Caki2 (cell line): ENCODE results near the gene MROH9. TPM values are rescaled to one million over a fixed set of nuclear protein-coding genes. Genes with fewer than 3 reads are reported as not detected.
"Not testable (repeated sequence)": the region's sequence is repeated elsewhere in the genome, so short reads cannot be mapped to it uniquely, and the experiment has no call there.

Source experiments
- DNase-seq: peaks from one replicate; pipeline ENCODE4 v3.0.0-alpha.2; 2015; ENCODE audit warnings: low read depth
- in situ Hi-C: cut with HindIII; loops from 2 replicates; pipeline ENCODE4 v1.10.0; 2016; ENCODE audit warnings: low sequenced_read_pairs, low pct_unique_long_range_greater_than_20kb, mixed read lengths
- total RNA-seq: library from RNA; depleted of rRNA; stranded (reverse); fragments of >200 nt; shearing (Covaris generic); gene quantifications from 2 replicates; pipeline ENCODE4 v1.2.3, GENCODE V29; 2014; ENCODE audit warnings: low replicate concordance; rRNA removed

Gene MROH9
- not detected in 2 replicates for total RNA-seq

GRCh38 chr1:170935231-170935630 is at the start of gene MROH9:
Gene MROH9, plus strand, starts transcription at chr1:170935534. Its CDS starts 10,023 bp downstream, at chr1:170945557.
- DNase-seq = no peak
- in situ Hi-C loops = no loop called here

- in situ Hi-C loops = no loop called here
Observed at GRCh38 chr1:170885551-170885950, 49.8 kb upstream of the MROH9 start.

GRCh38 chr1:170886460-170886859 is 48.9 kb upstream of the MROH9 start:
- DNase-seq = no peak
- in situ Hi-C loops = no loop called here

More at GRCh38 chr1:170885551-170885950, 49.8 kb upstream of the MROH9 start:
- DNase-seq = no peak

- in situ Hi-C loops = no loop called here
- no peak for DNase-seq
Observed at GRCh38 chr1:170887726-170888125, 47.6 kb upstream of the MROH9 start.

- in situ Hi-C loops = no loop called here
- no peak for DNase-seq
Observed at GRCh38 chr1:170891872-170892271, 43.5 kb upstream of the MROH9 start.

GRCh38 chr1:170893655-170894297 is 41.6 kb upstream of the MROH9 start:
- in situ Hi-C loops = no loop called here
- DNase-seq = no peak

- in situ Hi-C loops = no loop called here
- no peak for DNase-seq
Observed at GRCh38 chr1:170903961-170904360, 31.4 kb upstream of the MROH9 start.

GRCh38 chr1:170908942-170909341 is 26.4 kb upstream of the MROH9 start:
- DNase-seq = no peak
- in situ Hi-C loops = no loop called here

GRCh38 chr1:170910273-170910672 is 25.1 kb upstream of the MROH9 start:
- no peak for DNase-seq
- in situ Hi-C loops = no loop called here

- no peak for DNase-seq
- in situ Hi-C loops = no loop called here
Observed at GRCh38 chr1:170917373-170917772, 18.0 kb upstream of the MROH9 start.

- in situ Hi-C loops, DNase-seq: not testable (repeated sequence)
Observed at GRCh38 chr1:170924656-170925055, 10.7 kb upstream of the MROH9 start.

GRCh38 chr1:170927955-170928840 is 7.1 kb upstream of the MROH9 start:
- DNase-seq = no peak
- in situ Hi-C loops = no loop called here

GRCh38 chr1:170929412-170929834 is 5.9 kb upstream of the MROH9 start:
- DNase-seq = no peak
- in situ Hi-C loops = no loop called here

- peak; percentile 57 for DNase-seq
- in situ Hi-C loops = no loop called here
Observed at GRCh38 chr1:170929835-170930554, 5.3 kb upstream of the MROH9 start.

- no peak for DNase-seq
- in situ Hi-C loops = no loop called here
Observed at GRCh38 chr1:170931650-170932049, 3.7 kb upstream of the MROH9 start.

GRCh38 chr1:170932236-170932635 is 3.1 kb upstream of the MROH9 start:
- in situ Hi-C loops = no loop called here
- no peak for DNase-seq

- DNase-seq = no peak
- in situ Hi-C loops = no loop called here
Observed at GRCh38 chr1:170938281-170938680, 2.9 kb downstream of the MROH9 start.

- in situ Hi-C loops = no loop called here
- DNase-seq = no peak
Observed at GRCh38 chr1:170939476-170939875, 4.1 kb downstream of the MROH9 start.

- in situ Hi-C loops, DNase-seq: not testable (repeated sequence)
Observed at GRCh38 chr1:170951744-170952143, 16.4 kb downstream of the MROH9 start.
